Neural cell (in vitro differentiated cells): ENCODE measurements around the gene PRDM15. TPM values are rescaled to one million over a fixed set of nuclear protein-coding genes. Genes with fewer than 3 reads are reported as not detected.

Experiments used
- H2AFZ ChIP-seq: fragments of 200-600, 300-800 bp; sonication (generic), shearing (Covaris generic); 2 replicates; pipeline ENCODE4 v1.6.0; 2014; ENCODE audit warnings: low read depth, mild to moderate bottlenecking, antibody characterized with exemption, low read length, moderate library complexity
- H3F3A ChIP-seq: fragments of 200-600 bp; shearing (Covaris generic); 2 replicates; pipeline ENCODE4 v1.6.1; 2016; ENCODE audit warnings: mild to moderate bottlenecking, moderate library complexity, mixed read lengths, antibody characterized with exemption, low read length; ENCODE audit not compliant: insufficient read depth, poor library complexity, severe bottlenecking
- H3K27ac ChIP-seq: fragments of 200-600, 300-800 bp; sonication (generic), shearing (Covaris generic); 2 replicates; pipeline ENCODE4 v1.5.1; 2014; ENCODE audit warnings: mild to moderate bottlenecking, low read length, moderate library complexity
- H3K27me3 ChIP-seq: fragments of 300-800, 200-600 bp; sonication (generic), shearing (Covaris generic); 2 replicates; pipeline ENCODE4 v1.6.0; 2014; ENCODE audit warnings: mild to moderate bottlenecking, low read depth, low read length, moderate library complexity; ENCODE audit not compliant: insufficient read depth
- H3K36me3 ChIP-seq: fragments of 300-800, 200-600 bp; sonication (generic), shearing (Covaris generic); 2 replicates; pipeline ENCODE4 v1.5.1; 2014; ENCODE audit warnings: mild to moderate bottlenecking, antibody characterized with exemption, low read length, moderate library complexity; ENCODE audit not compliant: insufficient read depth
- H3K4me2 ChIP-seq: fragments of 300-800, 200-600 bp; sonication (generic), shearing (Covaris generic); 2 replicates; pipeline ENCODE4 v1.6.0; 2014; ENCODE audit warnings: mild to moderate bottlenecking, low read length
- H3K4me3 ChIP-seq: fragments of 300-800, 200-600 bp; sonication (generic), shearing (Covaris generic); 2 replicates; pipeline ENCODE4 v1.5.1; 2014; ENCODE audit warnings: mild to moderate bottlenecking, low read length, moderate library complexity
- H3K79me2 ChIP-seq: fragments of 200-600 bp; shearing (Covaris generic); replicated peaks from 2 replicates; pipeline ENCODE4 v1.6.0; 2014; ENCODE audit warnings: mild to moderate bottlenecking, low read length, moderate library complexity; ENCODE audit not compliant: insufficient read depth
- H3K9ac ChIP-seq: fragments of 300-800, 200-600 bp; sonication (generic), shearing (Covaris generic); 2 replicates; pipeline ENCODE4 v1.6.1; 2016; ENCODE audit warnings: mild to moderate bottlenecking, low read length, mixed read lengths
- H3K9me2 ChIP-seq: fragments of 200-600 bp; shearing (Covaris generic); 2 replicates; pipeline ENCODE4 v1.6.1; 2016; ENCODE audit warnings: mild to moderate bottlenecking, low read length, mixed read lengths; ENCODE audit not compliant: insufficient read depth
- H3K9me3 ChIP-seq: fragments of 200-600, 300-800 bp; sonication (generic), shearing (Covaris generic); 2 replicates; pipeline ENCODE4 v1.6.1; 2016; ENCODE audit warnings: mild to moderate bottlenecking, mixed run types, low read length, moderate library complexity, mixed read lengths
- H4K20me1 ChIP-seq: fragments of 200-600 bp; shearing (Covaris generic); 2 replicates; pipeline ENCODE4 v1.6.1; 2016; ENCODE audit warnings: mild to moderate bottlenecking, mixed run types; ENCODE audit not compliant: insufficient read depth
- EP300 ChIP-seq: fragments of 450-650 bp; conservative IDR thresholded peaks from 2 replicates; pipeline ENCODE4 v1.6.1; 2014; ENCODE audit warnings: antibody characterized with exemption, mild to moderate bottlenecking, moderate library complexity; ENCODE audit not compliant: poor library complexity, severe bottlenecking
- EZH2 ChIP-seq: fragments of 200-600, 300-800 bp; shearing (Covaris generic), sonication (generic); IDR thresholded peaks from 2 replicates; pipeline ENCODE4 v1.6.1; 2014; ENCODE audit warnings: antibody characterized with exemption, low read length, borderline replicate concordance, mild to moderate bottlenecking; ENCODE audit not compliant: insufficient read depth, poor library complexity, severe bottlenecking
- MXI1 ChIP-seq: fragments of 450-650 bp; conservative IDR thresholded peaks from 2 replicates; pipeline ENCODE4 v1.6.1; 2014; ENCODE audit warnings: antibody characterized with exemption, mild to moderate bottlenecking; ENCODE audit not compliant: poor library complexity, severe bottlenecking
- POLR2AphosphoS5 ChIP-seq: IDR thresholded peaks from 2 replicates; pipeline ENCODE4 v1.6.1; 2012
- RAD21 ChIP-seq: fragments of 450-650 bp; conservative IDR thresholded peaks from 2 replicates; pipeline ENCODE4 v1.6.1; 2014; ENCODE audit warnings: antibody characterized with exemption, mild to moderate bottlenecking, moderate library complexity
- SMC3 ChIP-seq: fragments of 450-650 bp; conservative IDR thresholded peaks from 2 replicates; pipeline ENCODE4 v1.6.1; 2014; ENCODE audit warnings: antibody characterized with exemption, mild to moderate bottlenecking, moderate library complexity; ENCODE audit not compliant: poor library complexity
- TAF1 ChIP-seq: IDR thresholded peaks from 2 replicates; pipeline ENCODE4 v1.6.1; 2012; ENCODE audit warnings: low read depth
- polyA plus RNA-seq: library from polyadenylated mRNA; depleted of rRNA; stranded (reverse); fragments of >200 nt; gene quantifications from 2 replicates; pipeline ENCODE4 v1.2.3, GENCODE V29; 2014
- TF ChIP-seq, protein P1 (sequence below): fragments of 450-650 bp; IDR thresholded peaks from 2 replicates; pipeline ENCODE4 v1.5.1; 2014; ENCODE audit warnings: antibody characterized with exemption, mild to moderate bottlenecking, moderate library complexity; ENCODE audit not compliant: poor library complexity, severe bottlenecking
- TF ChIP-seq, protein P2 (sequence below): IDR thresholded peaks from 2 replicates; pipeline ENCODE4 v1.6.1; 2012; ENCODE audit warnings: borderline replicate concordance

PRDM15 gene
- polyA plus RNA-seq, 1 donor from 2014 or later: 4.1 TPM

GRCh38 chr21:41755934-41756773 lies 123.0 kb downstream of the PRDM15 start:
- Histone ChIP-seq H4K20me1 (no peaks in the 10 kb centered on the region), H3K36me3 (no peaks in the 10 kb centered on the region), H3F3A (no peaks in the 10 kb centered on the region), H3K27ac (no peak overlapping the region), H3K9ac (no peak overlapping the region), H3K79me2 (no peaks in the 10 kb centered on the region), H2AFZ (no peak overlapping the region), H3K9me3 (no peaks in the 10 kb centered on the region), H3K9me2 (no peaks in the 10 kb centered on the region), H3K4me3 (no peak overlapping the region), H3K4me2 (no peak overlapping the region), H3K27me3 (peaks cover 16% of the 10 kb centered on the region)
- TF ChIP-seq TAF1: no peak
- no peak for TF ChIP-seq SMC3
- TF ChIP-seq EZH2: no peak
- TF ChIP-seq, protein P1, sequence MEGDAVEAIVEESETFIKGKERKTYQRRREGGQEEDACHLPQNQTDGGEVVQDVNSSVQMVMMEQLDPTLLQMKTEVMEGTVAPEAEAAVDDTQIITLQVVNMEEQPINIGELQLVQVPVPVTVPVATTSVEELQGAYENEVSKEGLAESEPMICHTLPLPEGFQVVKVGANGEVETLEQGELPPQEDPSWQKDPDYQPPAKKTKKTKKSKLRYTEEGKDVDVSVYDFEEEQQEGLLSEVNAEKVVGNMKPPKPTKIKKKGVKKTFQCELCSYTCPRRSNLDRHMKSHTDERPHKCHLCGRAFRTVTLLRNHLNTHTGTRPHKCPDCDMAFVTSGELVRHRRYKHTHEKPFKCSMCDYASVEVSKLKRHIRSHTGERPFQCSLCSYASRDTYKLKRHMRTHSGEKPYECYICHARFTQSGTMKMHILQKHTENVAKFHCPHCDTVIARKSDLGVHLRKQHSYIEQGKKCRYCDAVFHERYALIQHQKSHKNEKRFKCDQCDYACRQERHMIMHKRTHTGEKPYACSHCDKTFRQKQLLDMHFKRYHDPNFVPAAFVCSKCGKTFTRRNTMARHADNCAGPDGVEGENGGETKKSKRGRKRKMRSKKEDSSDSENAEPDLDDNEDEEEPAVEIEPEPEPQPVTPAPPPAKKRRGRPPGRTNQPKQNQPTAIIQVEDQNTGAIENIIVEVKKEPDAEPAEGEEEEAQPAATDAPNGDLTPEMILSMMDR: no peak
- no peak for TF ChIP-seq POLR2AphosphoS5

GRCh38 chr21:41755258-41755933 lies 123.7 kb downstream of the PRDM15 start:
- TF ChIP-seq POLR2AphosphoS5 (no peak), RAD21 (no peak), TAF1 (no peak), SMC3 (no peak), MXI1 (no peak), EZH2 (no peak), EP300 (no peak)
- TF ChIP-seq, protein P1: no peak
- TF ChIP-seq, protein P2, sequence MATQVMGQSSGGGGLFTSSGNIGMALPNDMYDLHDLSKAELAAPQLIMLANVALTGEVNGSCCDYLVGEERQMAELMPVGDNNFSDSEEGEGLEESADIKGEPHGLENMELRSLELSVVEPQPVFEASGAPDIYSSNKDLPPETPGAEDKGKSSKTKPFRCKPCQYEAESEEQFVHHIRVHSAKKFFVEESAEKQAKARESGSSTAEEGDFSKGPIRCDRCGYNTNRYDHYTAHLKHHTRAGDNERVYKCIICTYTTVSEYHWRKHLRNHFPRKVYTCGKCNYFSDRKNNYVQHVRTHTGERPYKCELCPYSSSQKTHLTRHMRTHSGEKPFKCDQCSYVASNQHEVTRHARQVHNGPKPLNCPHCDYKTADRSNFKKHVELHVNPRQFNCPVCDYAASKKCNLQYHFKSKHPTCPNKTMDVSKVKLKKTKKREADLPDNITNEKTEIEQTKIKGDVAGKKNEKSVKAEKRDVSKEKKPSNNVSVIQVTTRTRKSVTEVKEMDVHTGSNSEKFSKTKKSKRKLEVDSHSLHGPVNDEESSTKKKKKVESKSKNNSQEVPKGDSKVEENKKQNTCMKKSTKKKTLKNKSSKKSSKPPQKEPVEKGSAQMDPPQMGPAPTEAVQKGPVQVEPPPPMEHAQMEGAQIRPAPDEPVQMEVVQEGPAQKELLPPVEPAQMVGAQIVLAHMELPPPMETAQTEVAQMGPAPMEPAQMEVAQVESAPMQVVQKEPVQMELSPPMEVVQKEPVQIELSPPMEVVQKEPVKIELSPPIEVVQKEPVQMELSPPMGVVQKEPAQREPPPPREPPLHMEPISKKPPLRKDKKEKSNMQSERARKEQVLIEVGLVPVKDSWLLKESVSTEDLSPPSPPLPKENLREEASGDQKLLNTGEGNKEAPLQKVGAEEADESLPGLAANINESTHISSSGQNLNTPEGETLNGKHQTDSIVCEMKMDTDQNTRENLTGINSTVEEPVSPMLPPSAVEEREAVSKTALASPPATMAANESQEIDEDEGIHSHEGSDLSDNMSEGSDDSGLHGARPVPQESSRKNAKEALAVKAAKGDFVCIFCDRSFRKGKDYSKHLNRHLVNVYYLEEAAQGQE: no peak
- no peaks in the 10 kb centered on the region for H3F3A ChIP-seq
- H3K4me2 ChIP-seq: no peak overlapping the region
- H3K27ac ChIP-seq: no peak overlapping the region
- no peaks in the 10 kb centered on the region for H3K9me3 ChIP-seq
- H3K36me3 ChIP-seq: no peaks in the 10 kb centered on the region
- no peaks in the 10 kb centered on the region for H4K20me1 ChIP-seq
- H3K9ac ChIP-seq: no peak overlapping the region
- H3K27me3 ChIP-seq: peaks cover 8% of the 10 kb centered on the region
- H3K9me2 ChIP-seq: no peaks in the 10 kb centered on the region
- H2AFZ ChIP-seq: no peak overlapping the region
- no peak overlapping the region for H3K4me3 ChIP-seq
- no peaks in the 10 kb centered on the region for H3K79me2 ChIP-seq
